B cell (primary cell): ENCODE results near the gene NAXE. TPM values are rescaled to one million over a fixed set of nuclear protein-coding genes. Genes with fewer than 3 reads are reported as not detected.

Source experiments
- ATAC-seq: fragments of 200-7000 bp; cut with Tn5 transposase; one replicate; pipeline ENCODE4 v1.10.0; 2021; ENCODE audit warnings: low read depth, mild to moderate bottlenecking, moderate number of reproducible peaks, moderate library complexity
- CTCF ChIA-PET: fragments of 350-600 bp; sonication (Branson Sonifier 250); formaldehyde crosslinking; loops from one replicate; lab custom pipeline; 2021; ENCODE audit warnings: antibody characterized with exemption, inconsistent platforms; lab: Charles Lee
- POLR2A ChIA-PET: fragments of 350-600 bp; sonication (Branson Sonifier 250); formaldehyde crosslinking; loops from one replicate; lab custom pipeline; 2021; ENCODE audit warnings: antibody characterized with exemption; lab: Charles Lee
- DNase-seq: peaks from one replicate; pipeline ENCODE4 v3.0.0; 2013
- H2AFZ ChIP-seq: 2 replicates; pipeline ENCODE4 v1.6.1; 2012; ENCODE audit warnings: mild to moderate bottlenecking, low read depth, low read length; ENCODE audit not compliant: insufficient read depth, poor library complexity, severe bottlenecking
- H3K27ac ChIP-seq, 2 donors: 1 replicate in 1 of 2; 2 replicates in 1 of 2; pipeline ENCODE4 v1.5.1; 2012 to 2013; ENCODE audit warnings: low read length in 2 of 2, mild to moderate bottlenecking in 2 of 2, moderate library complexity in 1 of 2
- H3K27me3 ChIP-seq, 4 experiments: fragments of 200-600 bp in 1 of 4; sonication (generic) in 1 of 4; replicated peaks in 1 of 4; 1 replicate in 2 of 4; 2 replicates in 2 of 4; pipeline versions ENCODE4 v1.6.1 to v1.7.0; 2013 to 2016; ENCODE audit warnings: low read length in 3 of 4, mild to moderate bottlenecking in 2 of 4, mixed read lengths in 1 of 4, moderate library complexity in 1 of 4; ENCODE audit not compliant: insufficient read depth in 4 of 4, control insufficient read depth in 3 of 4; ENCODE audit errors: control extremely low read depth in 1 of 4
- H3K36me3 ChIP-seq, 2 experiments: replicated peaks in 1 of 2; 1 replicate in 1 of 2; 2 replicates in 1 of 2; pipeline versions ENCODE4 v1.6.1 to v1.7.1; 2013; ENCODE audit warnings: low read length in 1 of 2; ENCODE audit not compliant: insufficient read depth in 2 of 2, control insufficient read depth in 1 of 2; ENCODE audit errors: control extremely low read depth in 1 of 2, extremely low read depth in 1 of 2
- H3K4me1 ChIP-seq, 2 donors: fragments of 200-600 bp in 1 of 2; sonication (generic) in 1 of 2; 1 replicate in 1 of 2; 2 replicates in 1 of 2; pipeline versions ENCODE4 v1.5.1 to v1.6.1; 2013 to 2017; ENCODE audit warnings: low read length in 2 of 2; ENCODE audit not compliant: control insufficient read depth in 2 of 2, insufficient read depth in 2 of 2
- H3K4me2 ChIP-seq: replicated peaks from 2 replicates; pipeline ENCODE3; 2012; ENCODE audit warnings: mild to moderate bottlenecking, low read depth, low read length; ENCODE audit not compliant: poor library complexity, severe bottlenecking
- H3K4me3 ChIP-seq, 5 experiments: fragments of 200-600 bp in 1 of 5; sonication (generic) in 1 of 5; 1 replicate in 3 of 5; 2 replicates in 2 of 5; pipeline versions ENCODE4 v1.5.1 to v1.7.0; 2011 to 2016; ENCODE audit warnings: low read length in 4 of 5, mild to moderate bottlenecking in 4 of 5, low read depth in 2 of 5, control low read depth in 1 of 5, moderate library complexity in 1 of 5; ENCODE audit not compliant: insufficient read depth in 1 of 5; ENCODE audit errors: control extremely low read depth in 1 of 5, extremely low read depth in 1 of 5
- H3K79me2 ChIP-seq: fragments of 200-600 bp; sonication (generic); one replicate; pipeline ENCODE4 v1.6.0; 2016; ENCODE audit warnings: low read length; ENCODE audit not compliant: control insufficient read depth, insufficient read depth
- H3K9ac ChIP-seq: fragments of 200-600 bp; sonication (generic); 2 replicates; pipeline ENCODE4 v1.6.1; 2017; ENCODE audit warnings: mild to moderate bottlenecking, low read length, moderate library complexity
- H3K9me3 ChIP-seq, 3 donors: one replicate each; pipeline versions ENCODE4 v1.6.1 to v1.7.1; 2013; ENCODE audit warnings: low read length in 2 of 3; ENCODE audit not compliant: control insufficient read depth in 2 of 3, insufficient read depth in 1 of 3; ENCODE audit errors: control extremely low read depth in 1 of 3
- H4K20me1 ChIP-seq: 2 replicates; pipeline ENCODE4 v1.6.0; 2012; ENCODE audit warnings: mild to moderate bottlenecking, low read length; ENCODE audit not compliant: insufficient read depth, control insufficient read depth, poor library complexity, severe bottlenecking
- H3K27ac Mint-ChIP-seq: one replicate; pipeline ENCODE4 v1.8.0; 2021; ENCODE audit warnings: mixed read lengths
- H3K27me3 Mint-ChIP-seq: one replicate; pipeline ENCODE4 v1.8.0; 2021; ENCODE audit warnings: mixed read lengths
- H3K4me1 Mint-ChIP-seq: one replicate; pipeline ENCODE4 v1.8.0; 2021; ENCODE audit warnings: mixed read lengths
- H3K4me3 Mint-ChIP-seq: one replicate; pipeline ENCODE4 v1.8.0; 2021; ENCODE audit warnings: mixed read lengths
- H3K9me3 Mint-ChIP-seq: one replicate; pipeline ENCODE4 v1.8.0; 2022; ENCODE audit warnings: mixed read lengths; ENCODE audit not compliant: insufficient read depth
- CTCF ChIP-seq: fragments of 200-600 bp; IDR thresholded peaks from one replicate; pipeline ENCODE4 v1.8.0; 2022; ENCODE audit warnings: antibody characterized with exemption, mild to moderate bottlenecking
- EZH2 ChIP-seq: IDR thresholded peaks from 2 replicates; pipeline ENCODE4 v1.6.1; 2012; ENCODE audit warnings: borderline replicate concordance, low read depth, mild to moderate bottlenecking, moderate library complexity, low read length; ENCODE audit not compliant: insufficient read depth, poor library complexity, severe bottlenecking
- WGBS: methylation state at CpG from one replicate; pipeline ENCODE4 v1.1.5; 2013; ENCODE audit warnings: missing lambda C conversion rate; ENCODE audit not compliant: insufficient coverage; 5-methylcytosine and 5-hydroxymethylcytosine counted together
- intact Hi-C: fragments of 100-400 bp; cut with micrococcal nuclease; formaldehyde crosslinking; loops from one replicate; pipeline ENCODE4 v1.10.0; 2022
- polyA plus RNA-seq: library from polyadenylated mRNA; depleted of rRNA; stranded (reverse); fragments of >200 nt; gene quantifications from 2 replicates; pipeline ENCODE4 v1.2.3, GENCODE V29; 2012
- total RNA-seq, 2 donors: library from RNA; stranded (reverse); fragments of 120-200 nt in 1 of 2; gene quantifications; 1 replicate in 1 of 2; 2 replicates in 1 of 2; pipeline versions ENCODE4 v1.2.3 to v1.2.4, GENCODE V29; 2013 to 2022

The NAXE gene
- total and polyA plus RNA-seq, 2 donors (not counting 1 experiment from before 2014, with no cell fraction given): 42.8 to 59.7 TPM

- H3K4me3 Mint-ChIP-seq: no peak overlapping the region
- no peak for ATAC-seq
- no peaks in the 10 kb centered on the region for H3K9me3 Mint-ChIP-seq
- Histone ChIP-seq H4K20me1 (no peaks in the 10 kb centered on the region), H2AFZ (no peak overlapping the region), H3K4me2 (no peak overlapping the region), H3K9me3 (no peaks in the 10 kb centered on the region), H3K4me3 (no peak overlapping the region), H3K4me1 (no peaks in the 10 kb centered on the region), H3K27ac (no peak overlapping the region), H3K27me3 (no peaks in the 10 kb centered on the region), H3K9ac (no peak overlapping the region), H3K36me3 (no peaks in the 10 kb centered on the region), H3K79me2 (no peaks in the 10 kb centered on the region)
- no peaks in the 10 kb centered on the region for H3K27me3 Mint-ChIP-seq
- ChIA-PET POLR2A (no interaction called here), CTCF (interaction anchor here (1.1 kb wide), 1 partner anchor 36 kb away, joined by 3 read pairs; no protein-coding TSS in a partner anchor)
- intact Hi-C loops: no loop called here
- H3K27ac Mint-ChIP-seq: no peak overlapping the region
- TF ChIP-seq EZH2: no peak
- no peak for TF ChIP-seq CTCF
- WGBS: no CpG with 5 or more reads among the region's 3 CpGs
- no peak for DNase-seq
- H3K4me1 Mint-ChIP-seq: peaks cover 2% of the 10 kb centered on the region
Measured at GRCh38 chr1:156544592-156545102, 46.9 kb upstream of the NAXE start.

DNA sequence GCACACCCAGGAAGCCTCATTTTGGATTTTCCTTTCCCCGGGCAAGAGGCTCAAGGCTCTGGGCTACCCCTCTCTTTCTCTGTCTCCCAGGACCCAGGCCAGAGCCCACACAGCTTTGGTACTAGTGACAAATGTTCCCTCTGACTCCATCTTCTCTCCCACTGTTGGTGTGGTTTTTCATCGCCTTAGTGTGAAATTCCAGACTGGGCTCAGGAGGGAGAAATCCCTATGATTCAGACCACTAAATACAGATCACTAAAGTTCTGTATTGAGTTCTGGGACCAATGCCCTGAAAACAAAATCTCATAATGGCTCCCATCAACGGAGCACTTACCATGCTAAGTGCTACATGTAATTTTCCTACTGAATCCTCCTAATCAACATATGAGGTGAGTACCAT, 45.3 kb upstream of the NAXE start:
- Mint-ChIP-seq H3K4me3 (no peak overlapping the region), H3K27me3 (no peaks in the 10 kb centered on the region), H3K4me1 (peaks cover 10% of the 10 kb centered on the region), H3K27ac (no peak overlapping the region), H3K9me3 (no peaks in the 10 kb centered on the region)
- H3K79me2 ChIP-seq: no peaks in the 10 kb centered on the region
- H3K36me3 ChIP-seq: no peaks in the 10 kb centered on the region
- CTCF ChIA-PET: no interaction called here
- intact Hi-C loops: no loop called here
- no peak overlapping the region for H2AFZ ChIP-seq
- WGBS: no CpG with 5 or more reads among the region's 3 CpGs
- no peaks in the 10 kb centered on the region for H4K20me1 ChIP-seq
- no peak overlapping the region for H3K9ac ChIP-seq
- H3K4me2 ChIP-seq: no peak overlapping the region
- H3K4me1 ChIP-seq: peaks cover 8 to 9% of the 10 kb centered on the region in 2 donors
- no peak overlapping the region for H3K4me3 ChIP-seq
- DNase-seq: no peak
- H3K27me3 ChIP-seq: no peaks in the 10 kb centered on the region
- no peak overlapping the region for H3K27ac ChIP-seq
- H3K9me3 ChIP-seq: no peaks in the 10 kb centered on the region
- POLR2A ChIA-PET: no interaction called here
- TF ChIP-seq CTCF (no peak), EZH2 (no peak)
- ATAC-seq: no peak
